Hepatocyte (in vitro differentiated cells): ENCODE measurements around the gene KIAA1755. TPM values are rescaled to one million over a fixed set of nuclear protein-coding genes. Genes with fewer than 3 reads are reported as not detected.

Experiments used
- DNase-seq: peaks from one replicate; pipeline ENCODE4 v3.0.0-alpha.2; 2016; ENCODE audit warnings: low spot score
- H2AFZ ChIP-seq: fragments of 200-600 bp; sonication (generic); 2 replicates; pipeline ENCODE4 v1.6.0; 2016; ENCODE audit warnings: antibody characterized with exemption, mild to moderate bottlenecking
- H3K27ac ChIP-seq: fragments of 200-600 bp; sonication (generic); 2 replicates; pipeline ENCODE4 v1.5.1; 2016; ENCODE audit warnings: mild to moderate bottlenecking
- H3K27me3 ChIP-seq: fragments of 200-600 bp; sonication (generic); 2 replicates; pipeline ENCODE4 v1.6.1; 2016
- H3K36me3 ChIP-seq: fragments of 200-600 bp; sonication (generic); replicated peaks from 2 replicates; pipeline ENCODE4 v1.5.1; 2016; ENCODE audit warnings: low read depth; ENCODE audit not compliant: insufficient read depth
- H3K4me1 ChIP-seq: fragments of 200-600 bp; sonication (generic); 2 replicates; pipeline ENCODE4 v1.5.1; 2016; ENCODE audit warnings: mild to moderate bottlenecking, moderate library complexity; ENCODE audit not compliant: insufficient read depth
- H3K4me2 ChIP-seq: fragments of 200-600 bp; sonication (generic); 2 replicates; pipeline ENCODE4 v1.6.0; 2016
- H3K4me3 ChIP-seq: fragments of 200-600 bp; sonication (generic); 2 replicates; pipeline ENCODE4 v1.5.1; 2016; ENCODE audit warnings: mild to moderate bottlenecking
- H3K79me2 ChIP-seq: fragments of 200-600 bp; sonication (generic); 2 replicates; pipeline ENCODE4 v1.6.0; 2017; ENCODE audit warnings: mild to moderate bottlenecking
- H3K9me2 ChIP-seq: fragments of 200-600 bp; sonication (generic); replicated peaks from 2 replicates; pipeline ENCODE4 v1.6.0; 2017; ENCODE audit warnings: mild to moderate bottlenecking; ENCODE audit not compliant: insufficient read depth
- H3K9me3 ChIP-seq: fragments of 200-600 bp; sonication (generic); 2 replicates; pipeline ENCODE4 v1.5.1; 2016; ENCODE audit warnings: low read depth, mild to moderate bottlenecking
- H4K20me1 ChIP-seq: fragments of 200-600 bp; sonication (generic); 2 replicates; pipeline ENCODE4 v1.6.0; 2016; ENCODE audit warnings: mild to moderate bottlenecking; ENCODE audit not compliant: insufficient read depth, poor library complexity, severe bottlenecking
- EZH2 ChIP-seq: fragments of 200-600 bp; sonication (generic); IDR thresholded peaks from 2 replicates; pipeline ENCODE4 v1.6.1; 2016; ENCODE audit warnings: antibody characterized with exemption, mild to moderate bottlenecking, borderline replicate concordance
- EZH2phosphoT487 ChIP-seq: fragments of 200-600 bp; sonication (generic); IDR thresholded peaks from one replicate; pipeline ENCODE4 v1.6.1; 2018; ENCODE audit warnings: antibody characterized with exemption, mild to moderate bottlenecking, low read depth, moderate library complexity; ENCODE audit not compliant: unreplicated experiment, severe bottlenecking
- WGBS: methylation state at CpG from one replicate; pipeline ENCODE4 v1.1.6; 2016; ENCODE audit warnings: low lambda C conversion rate; ENCODE audit errors: missing lambda C conversion rate; 5-methylcytosine and 5-hydroxymethylcytosine counted together
- polyA plus RNA-seq: library from polyadenylated mRNA; unstranded; fragments of >200 nt; fragmentation: Nextera tagmentation; extraction: Ambion mirVana; gene quantifications from 2 replicates; pipeline ENCODE4 v1.2.1, GENCODE V29; 2016
- total RNA-seq: library from RNA; depleted of rRNA; stranded (reverse); fragments of >200 nt; gene quantifications from 2 replicates; pipeline ENCODE4 v1.2.3, GENCODE V29; 2014
- TF ChIP-seq, protein P1 (sequence below): fragments of 200-600 bp; sonication (generic); IDR thresholded peaks from 2 replicates; pipeline ENCODE4 v1.5.1; 2016; ENCODE audit warnings: antibody characterized with exemption, mild to moderate bottlenecking; ENCODE audit not compliant: poor library complexity

KIAA1755 gene
- total and polyA plus RNA-seq, 2 experiments from 2014 or later: 1.6 to 3.4 TPM

- 86% methylated on average over 8 of the region's 8 CpGs for WGBS
- no peaks in the 10 kb centered on the region for H3K4me1 ChIP-seq
- H3K27ac ChIP-seq: no peak overlapping the region
- H4K20me1 ChIP-seq: no peaks in the 10 kb centered on the region
- no peaks in the 10 kb centered on the region for H3K36me3 ChIP-seq
- no peak overlapping the region for H3K4me3 ChIP-seq
- DNase-seq: no peak
- H2AFZ ChIP-seq: no peak overlapping the region
- TF ChIP-seq EZH2phosphoT487: no peak
- TF ChIP-seq, protein P1, sequence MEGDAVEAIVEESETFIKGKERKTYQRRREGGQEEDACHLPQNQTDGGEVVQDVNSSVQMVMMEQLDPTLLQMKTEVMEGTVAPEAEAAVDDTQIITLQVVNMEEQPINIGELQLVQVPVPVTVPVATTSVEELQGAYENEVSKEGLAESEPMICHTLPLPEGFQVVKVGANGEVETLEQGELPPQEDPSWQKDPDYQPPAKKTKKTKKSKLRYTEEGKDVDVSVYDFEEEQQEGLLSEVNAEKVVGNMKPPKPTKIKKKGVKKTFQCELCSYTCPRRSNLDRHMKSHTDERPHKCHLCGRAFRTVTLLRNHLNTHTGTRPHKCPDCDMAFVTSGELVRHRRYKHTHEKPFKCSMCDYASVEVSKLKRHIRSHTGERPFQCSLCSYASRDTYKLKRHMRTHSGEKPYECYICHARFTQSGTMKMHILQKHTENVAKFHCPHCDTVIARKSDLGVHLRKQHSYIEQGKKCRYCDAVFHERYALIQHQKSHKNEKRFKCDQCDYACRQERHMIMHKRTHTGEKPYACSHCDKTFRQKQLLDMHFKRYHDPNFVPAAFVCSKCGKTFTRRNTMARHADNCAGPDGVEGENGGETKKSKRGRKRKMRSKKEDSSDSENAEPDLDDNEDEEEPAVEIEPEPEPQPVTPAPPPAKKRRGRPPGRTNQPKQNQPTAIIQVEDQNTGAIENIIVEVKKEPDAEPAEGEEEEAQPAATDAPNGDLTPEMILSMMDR: no peak
- TF ChIP-seq EZH2: no peak
- H3K9me3 ChIP-seq: no peaks in the 10 kb centered on the region
- H3K79me2 ChIP-seq: no peaks in the 10 kb centered on the region
- peaks cover 8% of the 10 kb centered on the region for H3K27me3 ChIP-seq
- no peaks in the 10 kb centered on the region for H3K9me2 ChIP-seq
- H3K4me2 ChIP-seq: no peak overlapping the region
Measured at GRCh38 chr20:38307371-38308046, 47.0 kb upstream of the KIAA1755 start.

- no peak for TF ChIP-seq EZH2
- TF ChIP-seq, protein P1: no peak
- Histone ChIP-seq H3K79me2 (no peaks in the 10 kb centered on the region), H3K9me3 (no peaks in the 10 kb centered on the region), H4K20me1 (no peaks in the 10 kb centered on the region), H3K4me3 (no peak overlapping the region), H3K9me2 (no peaks in the 10 kb centered on the region), H2AFZ (no peak overlapping the region), H3K4me2 (no peak overlapping the region), H3K27ac (no peak overlapping the region), H3K4me1 (no peaks in the 10 kb centered on the region), H3K27me3 (peaks cover 8% of the 10 kb centered on the region), H3K36me3 (no peaks in the 10 kb centered on the region)
- 84% methylated on average over 6 of the region's 6 CpGs for WGBS
- DNase-seq: no peak
Measured at GRCh38 chr20:38306379-38306778, 45.8 kb upstream of the KIAA1755 start.

DNA sequence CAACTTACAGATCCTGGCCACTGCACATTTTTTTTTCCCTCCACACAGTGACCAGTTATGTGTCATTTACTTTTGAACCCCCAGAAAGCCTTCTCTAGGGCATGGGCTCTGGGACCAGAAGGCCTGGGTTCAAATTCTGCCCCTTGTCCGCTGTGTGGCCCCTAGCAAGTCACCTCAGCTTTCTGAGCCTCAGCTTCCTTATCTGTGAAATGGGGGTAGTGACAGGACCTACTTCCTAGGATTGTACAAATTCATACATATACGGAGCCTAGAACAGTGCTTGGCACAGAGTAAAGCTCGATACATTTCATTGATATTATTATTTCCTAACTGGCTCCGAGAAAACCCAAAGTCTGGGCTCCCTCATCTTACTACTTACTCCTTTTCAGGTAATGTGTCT lies 45.0 kb upstream of the KIAA1755 start:
- H3K27me3 ChIP-seq: peaks cover 8% of the 10 kb centered on the region

More for the DNA sequence above, 45.0 kb upstream of the KIAA1755 start:
- Histone ChIP-seq H3K4me2 (no peak overlapping the region), H3K9me3 (no peaks in the 10 kb centered on the region), H3K9me2 (no peaks in the 10 kb centered on the region), H4K20me1 (no peaks in the 10 kb centered on the region), H3K79me2 (no peaks in the 10 kb centered on the region), H3K27ac (no peak overlapping the region), H3K4me3 (no peak overlapping the region), H3K36me3 (no peaks in the 10 kb centered on the region), H3K4me1 (no peaks in the 10 kb centered on the region), H2AFZ (no peak overlapping the region)
- TF ChIP-seq EZH2: no peak
- TF ChIP-seq, protein P1: no peak
- no peak for TF ChIP-seq EZH2phosphoT487
- DNase-seq: no peak
- WGBS: 91% methylated on average over 4 of the region's 4 CpGs
